Measurements from ENCODE around the gene BPIFB4.

DNA sequence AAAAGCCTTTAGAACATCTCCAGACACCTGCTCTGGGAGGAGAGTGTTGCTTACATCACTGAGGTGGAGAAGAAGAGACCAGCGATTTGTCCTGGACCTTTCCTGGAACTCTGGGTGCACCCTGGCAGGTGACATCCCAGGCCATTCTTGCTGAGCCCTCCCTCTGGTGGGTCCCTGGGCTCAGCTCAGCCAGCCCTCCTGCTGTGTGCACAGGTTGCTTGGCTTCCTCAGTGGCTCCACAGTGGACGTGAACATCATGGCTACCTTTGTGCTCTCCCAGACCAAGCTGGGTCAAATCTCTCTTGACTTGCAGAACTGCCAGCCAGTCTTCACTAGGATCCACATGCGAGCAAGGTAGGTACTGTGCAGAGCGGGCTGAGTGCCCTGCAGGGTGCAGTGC lies 68.6 kb downstream of the BPIFB4 start:
- TF ChIP-seq, protein P1, sequence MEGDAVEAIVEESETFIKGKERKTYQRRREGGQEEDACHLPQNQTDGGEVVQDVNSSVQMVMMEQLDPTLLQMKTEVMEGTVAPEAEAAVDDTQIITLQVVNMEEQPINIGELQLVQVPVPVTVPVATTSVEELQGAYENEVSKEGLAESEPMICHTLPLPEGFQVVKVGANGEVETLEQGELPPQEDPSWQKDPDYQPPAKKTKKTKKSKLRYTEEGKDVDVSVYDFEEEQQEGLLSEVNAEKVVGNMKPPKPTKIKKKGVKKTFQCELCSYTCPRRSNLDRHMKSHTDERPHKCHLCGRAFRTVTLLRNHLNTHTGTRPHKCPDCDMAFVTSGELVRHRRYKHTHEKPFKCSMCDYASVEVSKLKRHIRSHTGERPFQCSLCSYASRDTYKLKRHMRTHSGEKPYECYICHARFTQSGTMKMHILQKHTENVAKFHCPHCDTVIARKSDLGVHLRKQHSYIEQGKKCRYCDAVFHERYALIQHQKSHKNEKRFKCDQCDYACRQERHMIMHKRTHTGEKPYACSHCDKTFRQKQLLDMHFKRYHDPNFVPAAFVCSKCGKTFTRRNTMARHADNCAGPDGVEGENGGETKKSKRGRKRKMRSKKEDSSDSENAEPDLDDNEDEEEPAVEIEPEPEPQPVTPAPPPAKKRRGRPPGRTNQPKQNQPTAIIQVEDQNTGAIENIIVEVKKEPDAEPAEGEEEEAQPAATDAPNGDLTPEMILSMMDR (conservative IDR thresholded peaks at IDR 0.05 in 1 of 2, IDR thresholded peaks at IDR 0.05 in 1 of 2; ENCODE audit: low read depth in 1 of 2, low read length in 2 of 2): no peak
- TF ChIP-seq EZH2 (IDR thresholded peaks at IDR 0.05; ENCODE audit: low read length, missing control alignments): no peak

All from fibroblast of lung (primary cell).